MCF 10A (cell line): ENCODE data around the gene HOXA4. TPM values are rescaled to one million over a fixed set of nuclear protein-coding genes. Genes with fewer than 3 reads are reported as not detected.

Source experiments
- BruUV-seq: library from RNA; stranded (reverse); fragments of 400-500 nt; replicated peaks from 2 replicates; lab custom pipeline; 2021; lab: Mats Ljungman, UMichigan
- CTCF ChIA-PET: fragments of 300-600 bp; sonication (Branson Sonifier 250); formaldehyde crosslinking; extraction: SDS; loops from one replicate; lab custom pipeline; 2021; ENCODE audit warnings: antibody characterized with exemption, inconsistent platforms; lab: Yijun Ruan, JAX
- POLR2A ChIA-PET: fragments of 300-600, 350-650 bp; sonication (Branson Sonifier 250); formaldehyde crosslinking; extraction: SDS; loops from one replicate; lab custom pipeline; 2020; ENCODE audit warnings: antibody characterized with exemption, inconsistent platforms; lab: Yijun Ruan, JAX
- DNase-seq: peaks from one replicate; pipeline ENCODE4 v3.0.0-alpha.2; 2018; ENCODE audit not compliant: unreplicated experiment
- H3K27ac Mint-ChIP-seq: one replicate; pipeline ENCODE4 v1.8.0; 2022; ENCODE audit warnings: mild to moderate bottlenecking, low read depth, mixed read lengths; ENCODE audit not compliant: unreplicated experiment
- H3K27me3 Mint-ChIP-seq: one replicate; pipeline ENCODE4 v1.8.0; 2022; ENCODE audit warnings: mixed read lengths; ENCODE audit not compliant: insufficient read depth, unreplicated experiment
- H3K36me3 Mint-ChIP-seq: one replicate; pipeline ENCODE4 v1.8.0; 2022; ENCODE audit warnings: mild to moderate bottlenecking, moderate library complexity, mixed read lengths; ENCODE audit not compliant: insufficient read depth, unreplicated experiment
- H3K4me1 Mint-ChIP-seq: one replicate; pipeline ENCODE4 v1.8.0; 2022; ENCODE audit warnings: mixed read lengths; ENCODE audit not compliant: insufficient read depth, unreplicated experiment
- H3K4me3 Mint-ChIP-seq: one replicate; pipeline ENCODE4 v1.8.0; 2022; ENCODE audit warnings: mild to moderate bottlenecking, moderate library complexity, mixed read lengths; ENCODE audit not compliant: unreplicated experiment
- H3K9me3 Mint-ChIP-seq: one replicate; pipeline ENCODE4 v1.8.0; 2022; ENCODE audit warnings: mixed read lengths; ENCODE audit not compliant: unreplicated experiment
- intact Hi-C: fragments of 100-400 bp; cut with micrococcal nuclease; formaldehyde crosslinking; loops from 2 replicates; pipeline ENCODE4 v1.14.1; 2022
- total RNA-seq: library from RNA; stranded (reverse); gene quantifications from 2 replicates; pipeline ENCODE4 v1.2.3, GENCODE V29; 2022
- TF ChIP-seq, protein P1 (sequence below): fragments of 200-600 bp; IDR thresholded peaks from one replicate; pipeline ENCODE4 v1.8.0; 2022; ENCODE audit warnings: antibody characterized with exemption, mild to moderate bottlenecking; ENCODE audit not compliant: unreplicated experiment

The HOXA4 gene
- total RNA-seq, 1 experiment from 2014 or later, result 2.6 TPM

DNA sequence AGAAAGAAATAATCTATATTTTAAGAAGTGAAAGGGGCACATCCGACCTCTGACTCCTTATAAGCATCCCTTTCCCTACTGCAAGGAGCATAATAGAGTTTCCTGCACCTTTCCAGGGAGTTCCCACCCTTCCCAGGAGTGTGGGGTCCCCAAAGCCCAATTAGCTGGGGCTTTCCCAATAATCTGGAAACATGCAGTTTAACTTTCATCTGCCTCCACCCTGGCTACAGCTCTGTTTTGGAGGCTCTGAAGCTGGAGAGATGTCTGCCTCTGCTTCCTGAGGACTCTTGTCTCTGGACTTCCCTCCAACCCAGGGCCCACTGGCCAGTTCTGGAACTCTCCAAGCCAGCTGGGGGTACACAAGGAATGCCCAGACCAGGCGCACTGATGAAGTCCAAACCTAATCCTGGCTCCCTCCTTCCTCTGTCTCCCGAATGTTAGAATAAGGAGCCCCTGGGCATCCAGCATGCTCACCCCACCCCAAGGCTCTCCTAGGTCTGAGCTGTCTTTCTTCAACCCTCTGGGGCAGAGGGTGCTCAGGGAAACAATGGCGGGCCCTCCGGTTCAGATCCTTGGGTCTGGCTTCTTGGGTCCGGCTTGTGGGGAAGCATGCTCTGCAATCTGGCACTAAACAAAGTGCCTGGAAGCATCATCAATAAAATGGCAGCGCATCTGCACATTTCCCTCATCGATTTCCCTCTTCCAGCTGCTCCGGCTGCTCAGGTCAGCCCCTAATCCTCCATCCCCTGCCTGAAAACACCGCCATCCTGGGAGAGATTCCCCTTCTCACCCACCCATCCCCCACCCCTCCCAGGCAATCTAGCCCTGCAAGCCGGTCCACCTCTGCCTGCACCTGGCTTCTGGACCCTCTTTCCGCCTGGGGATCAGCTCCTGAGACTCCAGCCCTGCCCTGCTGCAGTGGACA, 13.3 kb downstream of the HOXA4 start:
- intact Hi-C loops, result no loop called here
- Mint-ChIP-seq H3K27ac (peak overlapping the region; percentile 90), H3K27me3 (no peaks in the 10 kb centered on the region), H3K4me3 (peak overlapping the region; percentile 80), H3K36me3 (peaks cover 28% of the 10 kb centered on the region), H3K9me3 (no peaks in the 10 kb centered on the region), H3K4me1 (peaks cover 27% of the 10 kb centered on the region)
- TF ChIP-seq, protein P1, sequence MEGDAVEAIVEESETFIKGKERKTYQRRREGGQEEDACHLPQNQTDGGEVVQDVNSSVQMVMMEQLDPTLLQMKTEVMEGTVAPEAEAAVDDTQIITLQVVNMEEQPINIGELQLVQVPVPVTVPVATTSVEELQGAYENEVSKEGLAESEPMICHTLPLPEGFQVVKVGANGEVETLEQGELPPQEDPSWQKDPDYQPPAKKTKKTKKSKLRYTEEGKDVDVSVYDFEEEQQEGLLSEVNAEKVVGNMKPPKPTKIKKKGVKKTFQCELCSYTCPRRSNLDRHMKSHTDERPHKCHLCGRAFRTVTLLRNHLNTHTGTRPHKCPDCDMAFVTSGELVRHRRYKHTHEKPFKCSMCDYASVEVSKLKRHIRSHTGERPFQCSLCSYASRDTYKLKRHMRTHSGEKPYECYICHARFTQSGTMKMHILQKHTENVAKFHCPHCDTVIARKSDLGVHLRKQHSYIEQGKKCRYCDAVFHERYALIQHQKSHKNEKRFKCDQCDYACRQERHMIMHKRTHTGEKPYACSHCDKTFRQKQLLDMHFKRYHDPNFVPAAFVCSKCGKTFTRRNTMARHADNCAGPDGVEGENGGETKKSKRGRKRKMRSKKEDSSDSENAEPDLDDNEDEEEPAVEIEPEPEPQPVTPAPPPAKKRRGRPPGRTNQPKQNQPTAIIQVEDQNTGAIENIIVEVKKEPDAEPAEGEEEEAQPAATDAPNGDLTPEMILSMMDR, result no peak
- ChIA-PET CTCF (interaction anchor here (1.0 to 3.6 kb wide), 9 partner anchors 9 to 264 kb away, joined by 3 to 24 read pairs (median 9); partner anchors contain the start of gene HOXA4), POLR2A (interaction anchor here (1.0 to 15.3 kb wide), 9 partner anchors 8 to 545 kb away, joined by 3 to 485 read pairs (median 129); partner anchors contain the start of genes HIBADH, HOXA1, HOXA5 and SKAP2)
- DNase-seq, result no peak
- no TSS peak for BruUV-seq

DNA sequence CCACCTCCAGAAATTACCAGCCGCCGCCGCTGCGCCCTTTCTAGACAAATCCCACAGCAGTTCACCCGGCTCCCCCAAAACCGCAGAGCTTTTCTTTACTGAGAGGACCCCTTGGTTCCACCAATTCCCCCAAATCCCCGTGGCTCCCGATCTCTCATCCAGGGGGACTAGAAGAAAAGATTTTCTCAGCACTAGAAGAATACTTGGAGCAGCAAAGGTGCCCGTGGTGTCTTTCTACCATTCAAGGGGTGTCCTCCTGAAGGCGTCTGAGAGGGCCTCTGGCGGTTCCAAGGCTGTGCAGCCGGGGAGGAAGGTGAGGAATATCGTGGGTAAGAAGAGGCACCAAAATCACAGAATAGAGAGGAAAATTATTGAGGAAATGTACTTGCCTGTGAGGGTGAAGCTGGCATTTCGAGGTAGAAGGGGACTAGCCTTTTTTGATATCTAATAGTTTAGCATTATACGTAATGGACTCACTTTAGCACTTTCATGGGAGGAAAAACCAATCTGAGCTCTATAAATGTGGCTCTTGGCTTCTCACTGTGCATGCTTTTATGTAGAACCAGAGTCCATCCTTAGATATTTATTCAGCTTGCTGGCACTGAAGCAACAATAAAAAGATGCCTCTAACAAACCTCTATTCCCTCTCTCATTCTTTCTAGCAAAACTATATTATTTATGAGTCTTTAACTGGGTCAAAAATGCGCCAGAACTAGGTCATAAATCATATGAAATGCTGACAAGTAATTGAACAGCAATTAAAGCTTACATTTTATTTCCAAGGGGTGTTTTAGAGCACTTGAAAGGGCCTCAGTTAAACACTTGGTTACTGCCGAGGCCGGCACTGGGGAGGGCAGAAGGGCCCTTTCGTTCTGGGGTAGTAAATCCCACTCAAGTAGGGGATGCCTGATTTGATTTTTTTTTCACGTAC, 14.3 kb downstream of the HOXA4 start:
- H3K9me3 Mint-ChIP-seq, result no peaks in the 10 kb centered on the region
- BruUV-seq, result no TSS peak
- peak; percentile 53 for DNase-seq
- H3K4me1 Mint-ChIP-seq, result peaks cover 33% of the 10 kb centered on the region
- H3K27ac Mint-ChIP-seq, result peak overlapping the region; percentile 90
- intact Hi-C loops, result no loop called here
- ChIA-PET POLR2A (interaction anchor here (0.8 to 15.3 kb wide), 14 partner anchors 8 to 546 kb away, joined by 3 to 485 read pairs (median 4); partner anchors contain the start of genes HIBADH, HOXA1, HOXA5 and SKAP2), CTCF (interaction anchor here (0.6 to 3.6 kb wide), 15 partner anchors 10 to 263 kb away, joined by 3 to 24 read pairs (median 6); partner anchors contain the start of gene HOXA4)
- H3K27me3 Mint-ChIP-seq, result no peaks in the 10 kb centered on the region
- TF ChIP-seq, protein P1, result no peak
- peaks cover 30% of the 10 kb centered on the region for H3K36me3 Mint-ChIP-seq
- peak overlapping the region; percentile 80 for H3K4me3 Mint-ChIP-seq

DNA sequence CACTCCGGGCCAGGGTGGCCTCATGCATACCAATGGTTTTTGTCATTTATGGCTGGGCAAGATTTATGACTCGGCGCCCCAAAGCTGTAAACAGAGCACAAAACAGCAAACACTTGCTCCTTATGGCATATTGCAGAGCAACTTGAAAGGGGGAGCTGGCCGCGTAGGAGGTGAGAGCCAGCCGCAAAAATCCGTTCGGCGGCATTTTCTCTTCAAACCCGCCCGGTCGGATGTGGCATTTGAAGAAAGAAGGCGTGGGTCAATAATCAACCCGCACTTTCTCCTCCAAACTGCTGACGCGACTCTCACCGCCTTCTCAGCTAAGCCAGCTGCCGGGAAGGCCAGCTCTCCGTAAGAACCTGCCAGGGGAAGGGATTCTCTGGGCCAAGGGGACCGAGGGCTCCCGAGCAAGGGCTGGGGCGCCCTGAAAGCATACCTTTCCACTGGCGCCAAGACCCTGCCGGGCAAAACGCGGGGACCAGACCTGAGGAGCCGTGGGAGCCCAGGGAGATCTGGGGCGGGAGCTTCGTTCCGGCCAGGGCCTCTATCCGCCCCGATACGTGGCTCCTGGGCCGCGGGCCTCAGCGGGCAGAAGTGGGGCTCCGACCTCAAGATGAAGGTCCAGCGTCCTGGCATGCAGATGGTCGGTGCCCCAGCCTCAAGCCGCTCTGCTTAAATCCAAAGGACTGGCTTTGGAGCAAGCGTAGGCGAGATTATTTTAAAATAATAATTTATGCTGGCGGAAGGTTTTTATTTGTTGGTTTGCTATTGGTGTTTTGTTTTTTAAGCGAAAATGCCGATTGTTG, 15.1 kb downstream of the HOXA4 start:
- TSS peak; percentile 57 for BruUV-seq
- intact Hi-C loops, result loop anchor here (1.0 kb wide), 1 partner anchor 15 kb away; the partner anchor contains the start of gene HOXA4
- Mint-ChIP-seq H3K36me3 (peaks cover 31% of the 10 kb centered on the region), H3K27ac (peak overlapping the region; percentile 90), H3K27me3 (no peaks in the 10 kb centered on the region), H3K4me3 (peak overlapping the region; percentile 80), H3K9me3 (no peaks in the 10 kb centered on the region), H3K4me1 (peaks cover 31% of the 10 kb centered on the region)
- ChIA-PET CTCF (interaction anchor here (0.7 to 3.6 kb wide), 15 partner anchors 8 to 261 kb away, joined by 3 to 24 read pairs (median 4); partner anchors contain the start of gene HOXA4), POLR2A (interaction anchor here (0.9 to 15.3 kb wide), 20 partner anchors 8 to 917 kb away, joined by 3 to 485 read pairs (median 6); partner anchors contain the start of genes CBX3, HIBADH, HOXA1 and HOXA5)
- peak; percentile 81 for DNase-seq
- TF ChIP-seq, protein P1, result no peak
